ENCODE data around the gene PKNOX2.

- no peak for TF ChIP-seq CTCF (IDR thresholded peaks at IDR 0.05)
- no peak for TF ChIP-seq POLR2A (IDR thresholded peaks at IDR 0.05)
- no peak for TF ChIP-seq EP300 (IDR thresholded peaks at IDR 0.05)
Measured at GRCh38 chr11:125201525-125202141, 37.1 kb downstream of the PKNOX2 start.

All from suprapubic skin (tissue), 3 donors.